VCaP (cell line): ENCODE results near the gene RNF113B.
A peak's percentile ranks its signal among the peaks of the same experiment; 100 is the strongest.

Source experiments
- H3K27ac ChIP-seq: fragments of 450-650 bp; 2 replicates; pipeline ENCODE4 v1.5.1; 2017
- TF ChIP-seq, protein P1 (sequence below): fragments of 450-650 bp; conservative IDR thresholded peaks from 2 replicates; pipeline ENCODE4 v1.5.1; 2017; ENCODE audit warnings: mild to moderate bottlenecking, moderate library complexity

Gene RNF113B

DNA sequence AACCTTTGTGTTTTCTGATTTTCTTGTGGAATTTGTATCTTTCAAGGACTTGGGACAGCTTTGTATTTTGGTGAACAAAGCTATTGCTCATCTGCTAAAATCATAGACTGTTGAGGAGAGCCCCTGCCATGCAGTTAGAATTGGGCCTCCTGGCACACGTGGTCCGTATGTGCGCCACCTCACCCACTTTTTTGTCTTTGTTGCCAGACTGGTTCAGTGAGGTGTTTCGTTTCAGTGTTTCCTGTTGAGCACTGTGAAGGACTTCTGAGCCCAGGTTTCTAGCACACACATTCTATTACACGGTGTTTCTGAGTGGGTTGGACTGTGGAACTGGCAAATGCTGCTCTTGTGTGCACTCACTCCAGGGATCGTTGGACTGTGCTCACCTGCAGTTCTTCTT is 37.6 kb upstream of the RNF113B start:
- TF ChIP-seq, protein P1, sequence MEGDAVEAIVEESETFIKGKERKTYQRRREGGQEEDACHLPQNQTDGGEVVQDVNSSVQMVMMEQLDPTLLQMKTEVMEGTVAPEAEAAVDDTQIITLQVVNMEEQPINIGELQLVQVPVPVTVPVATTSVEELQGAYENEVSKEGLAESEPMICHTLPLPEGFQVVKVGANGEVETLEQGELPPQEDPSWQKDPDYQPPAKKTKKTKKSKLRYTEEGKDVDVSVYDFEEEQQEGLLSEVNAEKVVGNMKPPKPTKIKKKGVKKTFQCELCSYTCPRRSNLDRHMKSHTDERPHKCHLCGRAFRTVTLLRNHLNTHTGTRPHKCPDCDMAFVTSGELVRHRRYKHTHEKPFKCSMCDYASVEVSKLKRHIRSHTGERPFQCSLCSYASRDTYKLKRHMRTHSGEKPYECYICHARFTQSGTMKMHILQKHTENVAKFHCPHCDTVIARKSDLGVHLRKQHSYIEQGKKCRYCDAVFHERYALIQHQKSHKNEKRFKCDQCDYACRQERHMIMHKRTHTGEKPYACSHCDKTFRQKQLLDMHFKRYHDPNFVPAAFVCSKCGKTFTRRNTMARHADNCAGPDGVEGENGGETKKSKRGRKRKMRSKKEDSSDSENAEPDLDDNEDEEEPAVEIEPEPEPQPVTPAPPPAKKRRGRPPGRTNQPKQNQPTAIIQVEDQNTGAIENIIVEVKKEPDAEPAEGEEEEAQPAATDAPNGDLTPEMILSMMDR: no peak
- H3K27ac ChIP-seq: peak overlapping the region; percentile 90

- TF ChIP-seq, protein P1: no peak
- H3K27ac ChIP-seq: peak overlapping the region; percentile 90
These were observed 37.1 kb upstream of the RNF113B start for GRCh38 chr13:98214008-98214643.

DNA sequence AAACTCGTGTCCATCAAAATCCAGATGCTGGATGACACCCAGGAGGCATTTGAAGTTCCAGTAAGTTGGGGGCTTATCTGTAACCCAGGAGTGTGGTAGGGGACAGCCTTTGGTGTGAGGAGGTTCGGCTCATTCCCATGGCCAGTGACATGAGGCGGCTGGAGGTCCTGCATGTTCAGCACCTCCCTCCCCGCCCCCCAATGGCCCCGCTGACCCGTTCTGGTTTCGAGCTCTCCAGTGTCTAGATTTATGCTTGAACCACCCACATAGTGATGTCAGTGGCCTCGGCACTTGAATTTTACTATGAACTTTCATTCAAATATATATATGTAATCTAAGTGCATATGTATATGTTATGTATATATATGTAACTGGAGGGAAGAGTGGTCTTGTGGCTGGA is 36.3 kb upstream of the RNF113B start:
- TF ChIP-seq, protein P1: no peak
- H3K27ac ChIP-seq: peak overlapping the region; percentile 90

- H3K27ac ChIP-seq: peak overlapping the region; percentile 90
- TF ChIP-seq, protein P1: no peak
These were observed 35.7 kb upstream of the RNF113B start for GRCh38 chr13:98212763-98213162.

GRCh38 chr13:98208606-98209005 is 31.5 kb upstream of the RNF113B start:
- TF ChIP-seq, protein P1: no peak
- H3K27ac ChIP-seq: peak overlapping the region; percentile 87

DNA sequence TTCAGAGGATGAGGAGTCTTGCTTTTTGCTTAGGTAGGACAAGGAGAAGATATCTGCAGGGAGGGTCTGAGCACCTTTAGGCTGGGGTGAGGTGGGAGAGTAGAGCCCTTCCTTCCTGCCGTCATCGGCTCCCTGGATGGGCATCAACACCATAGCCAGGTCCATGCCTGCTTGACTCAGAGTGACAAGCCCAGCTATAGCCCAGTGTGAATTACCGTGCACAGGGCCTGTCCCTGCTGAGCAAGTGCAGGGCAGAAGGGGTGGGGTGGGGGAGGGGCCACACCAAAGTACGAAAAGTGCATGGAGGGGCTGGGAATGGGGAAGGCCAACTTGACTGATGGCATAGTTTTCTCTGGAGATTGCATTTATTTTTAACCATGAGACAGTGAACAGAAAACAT is 30.3 kb upstream of the RNF113B start:
- peak overlapping the region; percentile 87 for H3K27ac ChIP-seq
- TF ChIP-seq, protein P1: no peak

DNA sequence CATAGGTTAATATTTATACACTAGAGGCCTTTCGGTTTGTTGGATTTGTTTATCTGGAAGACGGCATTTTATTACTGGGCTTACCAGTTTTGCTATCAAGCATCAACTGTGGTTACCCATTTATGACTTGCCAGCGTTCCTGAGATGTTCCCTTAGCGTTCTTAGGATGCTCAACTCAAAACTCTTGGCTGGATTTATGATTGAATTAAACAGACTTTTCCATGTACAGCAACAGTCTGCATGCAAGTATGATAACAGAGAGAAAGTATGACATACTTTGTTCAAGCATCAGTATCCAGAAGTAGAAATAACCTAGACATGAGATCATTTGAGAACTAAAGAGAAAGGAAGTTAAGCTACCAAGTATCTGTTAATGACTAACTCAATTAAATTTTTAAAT is 29.9 kb upstream of the RNF113B start:
- TF ChIP-seq, protein P1: no peak
- peak overlapping the region; percentile 87 for H3K27ac ChIP-seq
